ENCODE measurements around the gene KIAA0232.
"Not testable (repeated sequence)": the region's sequence is repeated elsewhere in the genome, so short reads cannot be mapped to it uniquely, and the experiment has no call there.

Gene KIAA0232

DNA sequence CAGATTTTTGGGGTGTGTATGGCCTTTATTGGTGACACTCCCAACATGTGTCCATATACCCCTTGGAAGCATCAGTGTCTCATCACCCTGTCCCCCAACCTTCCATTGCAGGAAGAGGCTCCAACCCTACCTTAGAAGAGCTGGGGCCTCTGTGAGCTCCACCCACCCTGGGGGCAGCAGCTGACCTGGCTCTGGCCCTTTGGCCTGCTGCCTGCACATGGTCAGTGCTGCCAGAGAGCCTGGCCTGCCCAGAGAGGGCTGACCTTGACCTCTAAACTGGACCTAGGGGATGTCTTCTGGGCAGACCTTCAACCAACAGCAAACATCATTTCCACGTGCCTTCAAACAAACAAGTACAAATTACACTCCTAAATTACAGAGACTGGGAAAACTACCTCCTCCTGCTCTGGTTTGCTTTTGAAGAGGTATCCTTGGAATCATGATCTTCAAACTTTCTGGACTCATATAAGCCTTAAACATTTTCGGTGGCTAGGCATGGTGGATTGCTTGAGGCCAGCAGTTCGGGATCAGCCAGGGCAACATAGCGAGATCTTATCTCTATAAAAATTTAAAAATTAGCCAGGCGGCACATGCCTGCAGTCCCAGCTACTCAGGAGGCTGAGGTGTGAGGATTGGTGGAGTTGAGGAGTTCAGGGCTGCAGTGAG is 27.3 kb upstream of the KIAA0232 start:
- Histone ChIP-seq H3K9ac (ENCODE audit: low read length in 5 of 5) (no peak overlapping the region), H3K36me3 (ENCODE audit: control insufficient read depth in 5 of 5, insufficient read depth in 5 of 5, low read length in 5 of 5) (no peaks in the 10 kb centered on the region), H3K4me1 (ENCODE audit: control insufficient read depth in 5 of 5, insufficient read depth in 5 of 5, low read length in 5 of 5) (peaks cover 0 to 15% (median 3%) of the 10 kb centered on the region in 5 donors), H3K27ac (ENCODE audit: low read depth, low read length) (no peak overlapping the region), H3K27me3 (ENCODE audit: control insufficient read depth in 5 of 5, insufficient read depth in 4 of 5, low read length in 5 of 5) (no peaks in the 10 kb centered on the region), H3K9me3 (ENCODE audit: control insufficient read depth in 5 of 5, low read length in 5 of 5) (no peaks in the 10 kb centered on the region), H3K4me3 (ENCODE audit: low read depth in 1 of 5, low read length in 5 of 5) (no peak overlapping the region)

DNA sequence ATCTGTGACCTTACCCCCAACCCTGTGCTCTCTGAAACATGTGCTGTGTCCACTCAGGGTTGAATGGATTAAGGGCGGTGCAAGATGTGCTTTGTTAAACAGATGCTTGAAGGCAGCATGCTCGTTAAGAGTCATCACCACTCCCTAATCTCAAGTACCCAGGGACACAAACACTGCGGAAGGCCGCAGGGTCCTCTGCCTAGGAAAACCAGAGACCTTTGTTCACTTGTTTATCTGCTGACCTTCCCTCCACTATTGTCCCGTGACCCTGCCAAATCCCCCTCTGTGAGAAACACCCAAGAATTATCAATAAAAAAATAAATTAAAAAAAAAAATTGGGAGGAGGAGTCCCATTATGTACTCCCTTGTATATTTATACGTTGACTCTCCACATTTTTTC is 26.2 kb upstream of the KIAA0232 start:
- H3K36me3 ChIP-seq (ENCODE audit: control insufficient read depth in 5 of 5, insufficient read depth in 5 of 5, low read length in 5 of 5), result not testable (repeated sequence)

DNA sequence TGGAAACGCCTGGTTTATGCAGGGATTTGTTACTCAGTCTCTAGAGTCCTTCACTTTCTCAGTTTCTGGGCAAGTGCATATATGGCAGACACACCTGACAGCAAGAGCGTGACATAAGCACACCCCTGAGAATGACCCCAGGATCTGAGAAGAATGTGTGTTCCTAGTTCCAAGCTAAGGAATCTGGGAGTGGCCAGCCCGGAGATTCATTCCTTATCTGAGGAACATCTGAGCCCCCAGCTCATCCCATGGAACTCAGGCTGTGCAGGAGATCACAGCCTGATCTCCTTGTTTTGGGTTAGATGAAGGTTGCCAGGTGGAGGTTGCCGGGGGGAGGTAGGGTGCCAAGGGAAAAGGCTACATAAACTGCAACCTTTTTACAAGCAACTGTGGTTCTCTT is 23.8 kb upstream of the KIAA0232 start:
- no peaks in the 10 kb centered on the region for H3K9me3 ChIP-seq (ENCODE audit: control insufficient read depth in 5 of 5, low read length in 5 of 5)
- no peaks in the 10 kb centered on the region for H3K27me3 ChIP-seq (ENCODE audit: control insufficient read depth in 5 of 5, insufficient read depth in 4 of 5, low read length in 5 of 5)
- no peaks in the 10 kb centered on the region for H3K36me3 ChIP-seq (ENCODE audit: control insufficient read depth in 5 of 5, insufficient read depth in 5 of 5, low read length in 5 of 5)
- H3K4me3 ChIP-seq (ENCODE audit: low read depth in 1 of 5, low read length in 5 of 5), result no peak overlapping the region
- no peak overlapping the region for H3K9ac ChIP-seq (ENCODE audit: low read length in 5 of 5)
- peaks cover 0 to 7% (median 0%) of the 10 kb centered on the region in 5 donors for H3K4me1 ChIP-seq (ENCODE audit: control insufficient read depth in 5 of 5, insufficient read depth in 5 of 5, low read length in 5 of 5)
- H3K27ac ChIP-seq (ENCODE audit: low read depth, low read length), result no peak overlapping the region

More for the DNA sequence above, 26.2 kb upstream of the KIAA0232 start:
- H3K27ac ChIP-seq (ENCODE audit: low read depth, low read length); H3K9ac ChIP-seq (ENCODE audit: low read length in 5 of 5); H3K9me3 ChIP-seq (ENCODE audit: control insufficient read depth in 5 of 5, low read length in 5 of 5); H3K27me3 ChIP-seq (ENCODE audit: control insufficient read depth in 5 of 5, insufficient read depth in 4 of 5, low read length in 5 of 5); H3K4me3 ChIP-seq (ENCODE audit: low read depth in 1 of 5, low read length in 5 of 5): not testable (repeated sequence)
- H3K4me1 ChIP-seq (ENCODE audit: control insufficient read depth in 5 of 5, insufficient read depth in 5 of 5, low read length in 5 of 5), result peaks cover 0 to 15% (median 3%) of the 10 kb centered on the region in 5 donors

DNA sequence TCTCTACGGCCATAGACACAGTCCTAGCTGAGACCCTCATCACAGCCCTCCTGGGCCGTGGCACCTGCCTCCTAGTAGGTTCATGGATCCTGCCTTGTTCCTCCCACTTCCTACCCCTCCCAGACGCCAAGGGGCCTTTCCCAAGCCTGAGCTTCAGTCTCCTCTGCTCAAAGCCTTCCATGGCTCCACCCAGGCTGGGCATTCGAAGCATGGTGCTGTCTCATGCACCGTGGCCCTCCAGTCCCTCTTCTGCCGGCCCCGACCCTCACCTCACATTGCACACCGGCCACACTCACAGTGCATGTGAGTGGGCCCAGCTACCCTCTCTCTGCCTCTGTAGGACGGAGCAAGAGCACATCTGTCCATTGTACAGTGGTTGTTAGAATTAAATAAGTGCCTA is 21.7 kb upstream of the KIAA0232 start:
- Histone ChIP-seq H3K9me3 (ENCODE audit: control insufficient read depth in 5 of 5, low read length in 5 of 5) (no peaks in the 10 kb centered on the region), H3K4me1 (ENCODE audit: control insufficient read depth in 5 of 5, insufficient read depth in 5 of 5, low read length in 5 of 5) (peaks cover 0 to 3% (median 0%) of the 10 kb centered on the region in 5 donors), H3K9ac (ENCODE audit: low read length in 5 of 5) (no peak overlapping the region), H3K27me3 (ENCODE audit: control insufficient read depth in 5 of 5, insufficient read depth in 4 of 5, low read length in 5 of 5) (no peaks in the 10 kb centered on the region), H3K36me3 (ENCODE audit: control insufficient read depth in 5 of 5, insufficient read depth in 5 of 5, low read length in 5 of 5) (no peaks in the 10 kb centered on the region), H3K27ac (ENCODE audit: low read depth, low read length) (no peak overlapping the region), H3K4me3 (ENCODE audit: low read depth in 1 of 5, low read length in 5 of 5) (no peak overlapping the region)

DNA sequence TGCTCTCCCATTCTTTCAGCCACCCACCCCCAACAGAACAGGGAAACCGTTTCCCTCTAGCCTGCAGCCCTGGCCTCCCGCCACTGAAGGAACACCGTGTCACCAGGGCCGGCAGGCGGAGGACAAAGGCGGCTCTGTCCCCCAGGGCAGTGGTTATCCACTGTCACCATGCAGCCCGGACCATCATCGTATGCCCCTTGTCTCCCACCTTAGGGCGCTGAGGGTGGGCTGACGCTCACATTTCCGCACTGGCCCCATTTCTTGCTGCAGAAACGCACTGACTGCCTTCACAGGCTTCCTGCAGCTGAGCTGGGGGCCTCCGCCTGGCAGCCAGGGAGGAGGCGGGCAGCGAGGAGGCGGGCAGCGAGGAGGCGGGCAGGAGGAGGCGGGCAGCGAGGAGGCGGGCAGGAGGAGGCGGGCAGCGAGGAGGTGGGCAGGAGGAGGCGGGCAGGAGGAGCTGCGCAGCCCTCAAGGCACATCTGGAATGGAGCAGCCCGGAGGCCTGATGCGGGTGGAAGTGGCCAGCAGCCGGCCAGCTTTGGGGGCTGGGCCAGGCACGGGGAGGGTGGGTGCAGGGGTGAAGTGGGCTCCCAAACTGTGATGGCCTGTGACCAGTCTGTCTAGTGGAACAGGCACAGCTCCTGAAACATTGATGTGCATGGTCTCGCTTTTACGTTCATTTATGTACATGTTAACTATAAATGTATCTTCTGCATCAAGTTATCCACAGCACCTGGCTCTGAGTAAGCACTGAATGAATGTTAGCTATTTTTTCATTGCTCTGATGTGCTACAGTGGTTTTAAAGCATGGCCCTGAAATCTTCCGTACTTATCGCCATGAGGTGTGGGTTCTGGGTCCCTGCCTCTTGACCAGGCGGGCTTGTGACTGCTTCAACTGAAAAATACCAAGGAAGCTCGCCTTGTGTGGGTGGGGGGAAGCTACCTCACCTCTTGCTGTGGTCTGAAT is 20.6 kb upstream of the KIAA0232 start:
- Histone ChIP-seq H3K4me1 (ENCODE audit: control insufficient read depth in 5 of 5, insufficient read depth in 5 of 5, low read length in 5 of 5) (peaks cover 0 to 3% (median 0%) of the 10 kb centered on the region in 5 donors), H3K4me3 (ENCODE audit: low read depth in 1 of 5, low read length in 5 of 5) (no peak overlapping the region), H3K9ac (ENCODE audit: low read length in 5 of 5) (no peak overlapping the region), H3K36me3 (ENCODE audit: control insufficient read depth in 5 of 5, insufficient read depth in 5 of 5, low read length in 5 of 5) (no peaks in the 10 kb centered on the region), H3K27ac (ENCODE audit: low read depth, low read length) (no peak overlapping the region), H3K9me3 (ENCODE audit: control insufficient read depth in 5 of 5, low read length in 5 of 5) (no peaks in the 10 kb centered on the region), H3K27me3 (ENCODE audit: control insufficient read depth in 5 of 5, insufficient read depth in 4 of 5, low read length in 5 of 5) (peaks cover 0 to 4% (median 0%) of the 10 kb centered on the region in 5 donors)

DNA sequence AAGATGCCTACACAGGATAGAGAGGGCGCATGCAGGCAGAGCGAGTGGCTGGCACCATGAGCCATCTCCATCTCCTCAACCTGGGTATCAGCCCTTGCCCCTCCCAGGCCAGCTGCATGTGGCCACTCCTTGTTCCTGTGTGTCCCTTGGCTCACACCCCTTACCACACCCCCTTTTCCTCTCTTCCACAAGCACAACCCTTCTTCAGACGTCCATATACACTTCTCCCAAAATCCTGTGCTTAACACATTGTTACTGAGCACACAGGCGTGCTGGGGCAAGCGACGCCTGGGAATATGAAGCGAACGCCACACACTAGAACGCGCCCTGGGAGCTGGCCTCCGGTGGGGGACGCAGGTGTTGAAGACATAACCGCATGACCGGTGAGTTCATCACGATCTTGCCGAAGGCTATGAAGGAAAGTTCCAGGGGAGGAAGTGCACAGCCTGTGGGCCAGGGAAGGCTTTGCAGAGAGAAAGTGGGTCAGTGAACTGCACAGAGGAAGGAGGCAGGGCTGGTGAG is 19.1 kb upstream of the KIAA0232 start:
- H3K9me3 ChIP-seq (ENCODE audit: control insufficient read depth in 5 of 5, low read length in 5 of 5), result no peaks in the 10 kb centered on the region
- H3K27ac ChIP-seq (ENCODE audit: low read depth, low read length), result no peak overlapping the region
- no peaks in the 10 kb centered on the region for H3K36me3 ChIP-seq (ENCODE audit: control insufficient read depth in 5 of 5, insufficient read depth in 5 of 5, low read length in 5 of 5)
- H3K9ac ChIP-seq (ENCODE audit: low read length in 5 of 5), result no peak overlapping the region
- H3K27me3 ChIP-seq (ENCODE audit: control insufficient read depth in 5 of 5, insufficient read depth in 4 of 5, low read length in 5 of 5), result peaks cover 0 to 4% (median 0%) of the 10 kb centered on the region in 5 donors
- H3K4me3 ChIP-seq (ENCODE audit: low read depth in 1 of 5, low read length in 5 of 5), result no peak overlapping the region
- H3K4me1 ChIP-seq (ENCODE audit: control insufficient read depth in 5 of 5, insufficient read depth in 5 of 5, low read length in 5 of 5), result peaks cover 0 to 11% (median 4%) of the 10 kb centered on the region in 5 donors

DNA sequence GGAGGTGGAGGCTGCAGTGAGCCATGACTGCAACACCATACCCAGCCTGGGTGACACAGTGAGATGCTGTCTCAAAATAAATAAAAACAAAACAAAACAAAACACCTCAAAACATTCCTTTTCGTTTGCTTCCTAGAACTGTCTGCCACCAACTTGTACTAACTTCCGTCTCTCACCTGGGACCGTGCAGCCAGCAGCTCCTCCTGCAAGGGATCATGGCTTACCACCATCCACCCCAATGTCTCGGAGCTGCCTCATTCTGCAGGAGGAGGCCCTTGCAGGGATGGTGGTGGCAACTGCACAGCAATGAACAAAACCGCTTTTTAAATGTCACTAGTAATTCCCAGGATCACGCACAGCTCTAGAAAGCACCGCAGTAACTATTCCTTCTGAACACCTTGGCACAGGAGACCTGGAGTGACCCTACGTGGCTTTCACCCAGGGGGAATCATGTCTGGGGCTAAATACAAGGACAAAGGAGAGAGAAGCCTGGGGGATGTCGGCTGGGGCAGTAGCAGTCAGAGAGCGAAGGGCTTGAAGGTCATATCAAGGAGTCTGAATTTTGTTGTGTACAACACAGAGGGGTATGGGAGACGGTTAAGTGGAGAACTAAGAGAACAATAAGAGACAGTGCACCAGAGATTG is 17.4 kb upstream of the KIAA0232 start:
- H3K27me3 ChIP-seq (ENCODE audit: control insufficient read depth in 5 of 5, insufficient read depth in 4 of 5, low read length in 5 of 5), result peaks cover 0 to 4% (median 0%) of the 10 kb centered on the region in 5 donors
- peaks cover 0 to 19% (median 4%) of the 10 kb centered on the region in 5 donors for H3K4me1 ChIP-seq (ENCODE audit: control insufficient read depth in 5 of 5, insufficient read depth in 5 of 5, low read length in 5 of 5)
- H3K4me3 ChIP-seq (ENCODE audit: low read depth in 1 of 5, low read length in 5 of 5), result no peak overlapping the region
- no peak overlapping the region for H3K9ac ChIP-seq (ENCODE audit: low read length in 5 of 5)
- H3K9me3 ChIP-seq (ENCODE audit: control insufficient read depth in 5 of 5, low read length in 5 of 5), result no peaks in the 10 kb centered on the region
- no peaks in the 10 kb centered on the region for H3K36me3 ChIP-seq (ENCODE audit: control insufficient read depth in 5 of 5, insufficient read depth in 5 of 5, low read length in 5 of 5)
- H3K27ac ChIP-seq (ENCODE audit: low read depth, low read length), result no peak overlapping the region

DNA sequence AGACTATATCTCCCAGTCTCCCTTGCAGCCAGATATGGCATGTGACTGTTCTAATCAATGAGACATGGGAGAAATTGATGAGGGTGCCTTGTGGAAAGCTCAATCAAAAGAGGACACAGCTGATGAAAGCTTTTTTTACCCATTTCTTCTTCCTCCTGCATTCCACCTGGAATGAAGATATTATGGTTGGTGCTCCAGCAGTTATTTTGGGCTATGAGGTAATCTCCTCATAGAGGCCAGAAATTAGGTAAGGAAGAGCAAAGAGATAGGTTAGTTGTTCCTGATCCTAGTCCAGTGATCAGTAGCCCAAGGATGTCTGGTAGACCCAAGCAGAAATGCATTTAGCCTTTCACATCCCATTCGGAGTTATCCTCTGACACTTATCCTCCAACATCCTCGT is 16.8 kb upstream of the KIAA0232 start:
- Histone ChIP-seq H3K36me3 (ENCODE audit: control insufficient read depth in 5 of 5, insufficient read depth in 5 of 5, low read length in 5 of 5) (no peaks in the 10 kb centered on the region), H3K4me3 (ENCODE audit: low read depth in 1 of 5, low read length in 5 of 5) (no peak overlapping the region), H3K4me1 (ENCODE audit: control insufficient read depth in 5 of 5, insufficient read depth in 5 of 5, low read length in 5 of 5) (peaks cover 0 to 20% (median 4%) of the 10 kb centered on the region in 5 donors), H3K9me3 (ENCODE audit: control insufficient read depth in 5 of 5, low read length in 5 of 5) (no peaks in the 10 kb centered on the region), H3K9ac (ENCODE audit: low read length in 5 of 5) (no peak overlapping the region), H3K27ac (ENCODE audit: low read depth, low read length) (no peak overlapping the region), H3K27me3 (ENCODE audit: control insufficient read depth in 5 of 5, insufficient read depth in 4 of 5, low read length in 5 of 5) (peaks cover 0 to 4% (median 0%) of the 10 kb centered on the region in 5 donors)

DNA sequence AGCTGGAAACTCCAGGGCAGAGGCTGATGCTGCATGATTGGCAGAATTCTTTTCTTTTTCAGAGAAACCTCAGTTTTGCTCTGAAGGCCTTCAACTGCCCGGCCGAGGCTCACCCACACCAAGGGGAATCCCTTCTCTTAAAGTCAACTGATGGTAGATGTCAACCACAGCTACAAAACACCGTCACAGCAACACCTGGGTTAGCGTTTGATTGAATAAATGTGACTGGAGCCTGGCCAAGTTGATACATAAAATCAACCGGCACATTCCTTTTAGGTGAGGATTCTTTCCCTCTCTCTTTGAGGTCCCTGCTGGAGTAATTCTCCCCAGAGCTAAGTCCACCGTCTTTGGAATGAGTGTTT is 15.2 kb upstream of the KIAA0232 start:
- H3K9ac ChIP-seq (ENCODE audit: low read length in 5 of 5), result no peak overlapping the region
- H3K27ac ChIP-seq (ENCODE audit: low read depth, low read length), result no peak overlapping the region
- peaks cover 0 to 27% (median 14%) of the 10 kb centered on the region in 5 donors for H3K4me1 ChIP-seq (ENCODE audit: control insufficient read depth in 5 of 5, insufficient read depth in 5 of 5, low read length in 5 of 5)
- no peak overlapping the region for H3K4me3 ChIP-seq (ENCODE audit: low read depth in 1 of 5, low read length in 5 of 5)
- H3K9me3 ChIP-seq (ENCODE audit: control insufficient read depth in 5 of 5, low read length in 5 of 5), result no peaks in the 10 kb centered on the region
- peaks cover 0 to 4% (median 0%) of the 10 kb centered on the region in 5 donors for H3K27me3 ChIP-seq (ENCODE audit: control insufficient read depth in 5 of 5, insufficient read depth in 4 of 5, low read length in 5 of 5)
- H3K36me3 ChIP-seq (ENCODE audit: control insufficient read depth in 5 of 5, insufficient read depth in 5 of 5, low read length in 5 of 5), result no peaks in the 10 kb centered on the region

Measured in subcutaneous abdominal adipose tissue (tissue), 5 donors.